NCI-H2107 treated with DMSO at 0.1 percent for 48 hours (cell line): ENCODE measurements around the gene CMPK2.
"Not testable (repeated sequence)": the region's sequence is repeated elsewhere in the genome, so short reads cannot be mapped to it uniquely, and the experiment has no call there.

Experiments
- DNase-seq: peaks from one replicate; lab custom pipeline; 2025; ENCODE audit not compliant: unreplicated experiment; lab: John Stamatoyannopoulos, UW

Gene CMPK2

GRCh38 chr2:6880200-6880733, 14.6 kb upstream of the CMPK2 start:
- no peak for DNase-seq

GRCh38 chr2:6879011-6879410, 13.3 kb upstream of the CMPK2 start:
- no peak for DNase-seq

- no peak for DNase-seq
These were observed 12.8 kb upstream of the CMPK2 start for GRCh38 chr2:6878549-6878948.

- peak; percentile 91 for DNase-seq
These were observed 11.9 kb upstream of the CMPK2 start, which contains the start of gene RSAD2 for GRCh38 chr2:6877402-6878304. Gene RSAD2, plus strand, starts transcription at chr2:6877777. Its CDS starts 24 bp downstream, at chr2:6877801.

- no peak for DNase-seq
These were observed 10.6 kb upstream of the CMPK2 start for GRCh38 chr2:6876309-6876708.

GRCh38 chr2:6874032-6874431, 8.3 kb upstream of the CMPK2 start:
- no peak for DNase-seq

GRCh38 chr2:6872394-6872793, 6.7 kb upstream of the CMPK2 start:
- no peak for DNase-seq

GRCh38 chr2:6866982-6867381, 1.3 kb upstream of the CMPK2 start:
- DNase-seq = no peak

GRCh38 chr2:6866275-6866671, 566 bp upstream of the CMPK2 start:
- DNase-seq = peak; percentile 47

- no peak for DNase-seq
These were observed 773 bp downstream of the CMPK2 start for GRCh38 chr2:6864923-6865345.

GRCh38 chr2:6864231-6864754, 1.4 kb downstream of the CMPK2 start:
- DNase-seq = no peak

- DNase-seq = no peak
These were observed 1.9 kb downstream of the CMPK2 start for GRCh38 chr2:6863792-6864191.

GRCh38 chr2:6860296-6860695, 5.4 kb downstream of the CMPK2 start:
- no peak for DNase-seq

- DNase-seq = not testable (repeated sequence)
These were observed 7.2 kb downstream of the CMPK2 start for GRCh38 chr2:6858466-6859027.

- no peak for DNase-seq
These were observed 9.2 kb downstream of the CMPK2 start for GRCh38 chr2:6856548-6856920.

- no peak for DNase-seq
These were observed 9.7 kb downstream of the CMPK2 start for GRCh38 chr2:6855860-6856547.

- no peak for DNase-seq
These were observed 11.3 kb downstream of the CMPK2 start for GRCh38 chr2:6854416-6854815.

GRCh38 chr2:6852195-6852594, 13.5 kb downstream of the CMPK2 start:
- no peak for DNase-seq

- DNase-seq = no peak
These were observed 18.6 kb downstream of the CMPK2 start for GRCh38 chr2:6846967-6847681.

- no peak for DNase-seq
These were observed 19.2 kb downstream of the CMPK2 start for GRCh38 chr2:6846540-6846939.

GRCh38 chr2:6845903-6846302, 19.8 kb downstream of the CMPK2 start:
- DNase-seq = no peak
